ENCODE data around the gene MORC4. TPM values are rescaled to one million over a fixed set of nuclear protein-coding genes. Genes with fewer than 3 reads are reported as not detected.

MORC4 gene
- total and polyA plus RNA-seq, 9 donors, result 33.6 to 40.4 (median 36.6) TPM

GRCh38 chrX:106901341-106901740 is 98.7 kb downstream of the MORC4 start:
- H3K4me3 ChIP-seq (ENCODE audit: low read length), result no peak overlapping the region
- peaks cover 36% of the 10 kb centered on the region for H3K27me3 ChIP-seq (ENCODE audit: control insufficient read depth, insufficient read depth, low read length)
- H3K27ac ChIP-seq (ENCODE audit: low read length), result no peak overlapping the region
- H3K36me3 ChIP-seq (ENCODE audit: control insufficient read depth, insufficient read depth, low read length), result no peaks in the 10 kb centered on the region
- DNase-seq, result no peak
- WGBS (ENCODE audit: insufficient coverage), result 78% methylated on average over 1 of the region's 3 CpGs
- no peaks in the 10 kb centered on the region for H3K9me3 ChIP-seq (replicated peaks; ENCODE audit: control insufficient read depth, low read depth, low read length)
- H3K4me1 ChIP-seq (ENCODE audit: control insufficient read depth, insufficient read depth, low read length), result no peaks in the 10 kb centered on the region

DNA sequence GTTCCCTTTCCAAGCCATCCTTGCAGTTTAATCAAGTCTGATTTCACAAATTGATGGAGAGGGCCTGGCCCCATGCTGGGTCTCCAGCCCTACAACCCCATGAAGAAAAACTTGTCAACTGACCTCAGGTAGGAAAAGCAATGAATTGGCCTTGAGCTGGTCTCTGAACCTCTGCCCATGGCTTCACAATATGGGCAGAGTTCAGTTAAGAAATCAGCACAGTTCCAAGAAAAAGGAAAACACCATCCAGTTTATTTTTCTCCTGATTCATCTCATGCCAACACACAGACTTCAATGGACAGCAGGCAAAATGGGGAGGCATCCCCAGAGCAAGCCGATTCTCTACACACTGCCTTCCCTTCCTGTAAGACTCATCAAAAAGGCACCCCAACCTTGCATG is 100.2 kb downstream of the MORC4 start:
- no peak overlapping the region for H3K4me3 ChIP-seq (ENCODE audit: low read length)
- WGBS (ENCODE audit: insufficient coverage), result no CpG with 5 or more reads among the region's 1 CpG
- H3K4me1 ChIP-seq (ENCODE audit: control insufficient read depth, insufficient read depth, low read length), result no peaks in the 10 kb centered on the region
- no peaks in the 10 kb centered on the region for H3K36me3 ChIP-seq (ENCODE audit: control insufficient read depth, insufficient read depth, low read length)
- peaks cover 30% of the 10 kb centered on the region for H3K27me3 ChIP-seq (ENCODE audit: control insufficient read depth, insufficient read depth, low read length)
- H3K9me3 ChIP-seq (replicated peaks; ENCODE audit: control insufficient read depth, low read depth, low read length), result no peaks in the 10 kb centered on the region
- H3K27ac ChIP-seq (ENCODE audit: low read length), result no peak overlapping the region
- DNase-seq, result no peak

DNA sequence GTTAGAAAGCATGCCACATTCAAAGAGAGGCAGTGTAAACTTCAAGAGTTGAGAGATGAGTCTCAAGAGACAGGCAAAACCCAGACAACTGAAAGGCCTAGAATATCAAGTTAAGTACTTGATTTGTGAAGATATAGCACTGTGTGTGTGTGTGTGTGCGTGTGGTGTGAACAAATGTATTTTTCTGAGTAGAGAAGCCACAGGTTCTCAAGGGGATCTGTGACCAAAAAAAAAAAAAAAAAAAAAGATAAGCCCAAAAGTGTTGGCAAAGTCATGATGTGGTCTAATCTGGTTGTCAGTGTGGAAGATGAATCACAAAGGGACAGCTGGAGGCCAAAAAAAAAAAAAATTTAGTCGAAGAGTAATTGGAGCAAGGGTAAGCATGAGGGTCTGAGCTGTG is 100.7 kb downstream of the MORC4 start:
- H3K4me1 ChIP-seq (ENCODE audit: control insufficient read depth, insufficient read depth, low read length), result no peaks in the 10 kb centered on the region
- peaks cover 30% of the 10 kb centered on the region for H3K27me3 ChIP-seq (ENCODE audit: control insufficient read depth, insufficient read depth, low read length)
- H3K36me3 ChIP-seq (ENCODE audit: control insufficient read depth, insufficient read depth, low read length), result no peaks in the 10 kb centered on the region
- no peaks in the 10 kb centered on the region for H3K9me3 ChIP-seq (replicated peaks; ENCODE audit: control insufficient read depth, low read depth, low read length)
- WGBS (ENCODE audit: insufficient coverage), result 50% methylated on average over 1 of the region's 2 CpGs
- H3K27ac ChIP-seq (ENCODE audit: low read length), result no peak overlapping the region
- H3K4me3 ChIP-seq (ENCODE audit: low read length), result no peak overlapping the region
- no peak for DNase-seq

DNA sequence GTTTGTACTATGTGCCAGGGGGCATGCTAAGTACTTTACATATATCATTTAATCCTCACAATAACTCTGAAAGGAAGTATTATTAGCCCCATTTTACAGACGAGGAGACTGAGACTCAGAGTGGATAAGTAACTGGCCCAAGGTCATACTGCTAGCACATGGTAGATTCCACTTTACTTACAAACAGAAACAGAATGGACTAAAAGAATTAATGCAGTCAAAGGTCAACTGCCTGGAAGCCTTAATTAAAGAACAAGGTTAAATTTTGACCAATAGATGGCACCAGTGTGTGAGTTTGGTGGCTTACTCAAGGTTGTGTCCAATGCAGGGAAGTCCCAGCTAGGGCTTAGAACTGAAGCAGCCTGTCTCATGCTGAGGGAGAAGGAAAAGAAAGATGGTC is 101.5 kb downstream of the MORC4 start:
- Histone ChIP-seq H3K4me3 (ENCODE audit: low read length) (no peak overlapping the region), H3K27ac (ENCODE audit: low read length) (no peak overlapping the region), H3K27me3 (ENCODE audit: control insufficient read depth, insufficient read depth, low read length) (peaks cover 26% of the 10 kb centered on the region), H3K9me3 (replicated peaks; ENCODE audit: control insufficient read depth, low read depth, low read length) (no peaks in the 10 kb centered on the region), H3K36me3 (ENCODE audit: control insufficient read depth, insufficient read depth, low read length) (no peaks in the 10 kb centered on the region), H3K4me1 (ENCODE audit: control insufficient read depth, insufficient read depth, low read length) (no peaks in the 10 kb centered on the region)
- peak; percentile 22 for DNase-seq
- no CpG with 5 or more reads among the region's 1 CpG for WGBS (ENCODE audit: insufficient coverage)

- Histone ChIP-seq H3K36me3 (ENCODE audit: control insufficient read depth, insufficient read depth, low read length) (no peaks in the 10 kb centered on the region), H3K27ac (ENCODE audit: low read length) (no peak overlapping the region), H3K9me3 (replicated peaks; ENCODE audit: control insufficient read depth, low read depth, low read length) (no peaks in the 10 kb centered on the region), H3K4me3 (ENCODE audit: low read length) (no peak overlapping the region), H3K27me3 (ENCODE audit: control insufficient read depth, insufficient read depth, low read length) (peaks cover 23% of the 10 kb centered on the region), H3K4me1 (ENCODE audit: control insufficient read depth, insufficient read depth, low read length) (no peaks in the 10 kb centered on the region)
- WGBS (ENCODE audit: insufficient coverage), result 61% methylated on average over 3 of the region's 6 CpGs
- DNase-seq, result no peak
These were observed 102.8 kb downstream of the MORC4 start for GRCh38 chrX:106897259-106897658.

GRCh38 chrX:106894978-106895452 is 105.0 kb downstream of the MORC4 start:
- WGBS (ENCODE audit: insufficient coverage), result 53% methylated on average over 2 of the region's 3 CpGs

GRCh38 chrX:106894392-106894909 is 105.6 kb downstream of the MORC4 start:
- Histone ChIP-seq H3K27ac (ENCODE audit: low read length) (no peak overlapping the region), H3K4me3 (ENCODE audit: low read length) (no peak overlapping the region), H3K9me3 (replicated peaks; ENCODE audit: control insufficient read depth, low read depth, low read length) (no peaks in the 10 kb centered on the region), H3K36me3 (ENCODE audit: control insufficient read depth, insufficient read depth, low read length) (no peaks in the 10 kb centered on the region), H3K4me1 (ENCODE audit: control insufficient read depth, insufficient read depth, low read length) (no peaks in the 10 kb centered on the region), H3K27me3 (ENCODE audit: control insufficient read depth, insufficient read depth, low read length) (peaks cover 17% of the 10 kb centered on the region)
- DNase-seq, result peak; percentile 71
- 0% methylated on average over 3 of the region's 6 CpGs for WGBS (ENCODE audit: insufficient coverage)

More at GRCh38 chrX:106894978-106895452, 105.0 kb downstream of the MORC4 start:
- H3K9me3 ChIP-seq (replicated peaks; ENCODE audit: control insufficient read depth, low read depth, low read length), result no peaks in the 10 kb centered on the region
- no peak overlapping the region for H3K4me3 ChIP-seq (ENCODE audit: low read length)
- H3K36me3 ChIP-seq (ENCODE audit: control insufficient read depth, insufficient read depth, low read length), result no peaks in the 10 kb centered on the region
- H3K4me1 ChIP-seq (ENCODE audit: control insufficient read depth, insufficient read depth, low read length), result no peaks in the 10 kb centered on the region
- DNase-seq, result peak; percentile 34
- H3K27ac ChIP-seq (ENCODE audit: low read length), result no peak overlapping the region
- peaks cover 20% of the 10 kb centered on the region for H3K27me3 ChIP-seq (ENCODE audit: control insufficient read depth, insufficient read depth, low read length)

DNA sequence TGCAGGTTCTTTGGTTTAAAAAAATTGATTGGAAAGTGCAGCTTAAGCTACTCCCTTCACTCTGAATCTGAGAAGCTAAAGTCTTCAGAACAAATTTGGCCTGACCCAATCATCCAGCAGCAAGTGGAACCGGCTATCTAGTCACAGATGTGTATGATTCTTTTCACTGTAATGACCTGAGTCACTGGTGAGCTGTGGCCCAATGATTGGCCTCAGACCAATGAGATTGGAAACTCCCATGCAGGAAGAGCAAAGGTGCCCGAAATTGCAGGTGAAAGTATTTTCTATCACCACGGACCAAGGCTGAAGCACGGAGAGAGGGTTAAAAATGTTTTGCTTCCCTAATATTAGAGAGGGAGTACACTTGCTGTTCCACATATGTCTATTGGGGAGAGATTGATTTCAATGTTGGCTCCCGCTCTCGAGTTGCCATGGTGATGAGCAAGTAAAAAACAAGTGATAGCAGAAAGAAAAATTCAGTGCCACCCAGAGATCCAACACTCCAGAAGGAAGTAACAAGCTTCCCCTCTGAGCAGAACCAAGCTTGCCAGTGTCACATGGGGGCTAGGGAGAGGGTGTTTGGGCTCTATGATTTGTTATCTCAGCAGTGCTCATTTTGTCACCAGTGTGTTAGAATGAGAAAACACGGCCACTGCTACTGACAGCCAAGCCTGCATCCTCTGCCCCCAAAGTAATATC is 108.1 kb downstream of the MORC4 start:
- no peak for DNase-seq
- Histone ChIP-seq H3K9me3 (replicated peaks; ENCODE audit: control insufficient read depth, low read depth, low read length) (no peaks in the 10 kb centered on the region), H3K36me3 (ENCODE audit: control insufficient read depth, insufficient read depth, low read length) (no peaks in the 10 kb centered on the region), H3K4me1 (ENCODE audit: control insufficient read depth, insufficient read depth, low read length) (no peaks in the 10 kb centered on the region), H3K27me3 (ENCODE audit: control insufficient read depth, insufficient read depth, low read length) (peaks cover 15% of the 10 kb centered on the region), H3K27ac (ENCODE audit: low read length) (no peak overlapping the region), H3K4me3 (ENCODE audit: low read length) (no peak overlapping the region)
- WGBS (ENCODE audit: insufficient coverage), result 35% methylated on average over 3 of the region's 7 CpGs

Other genes starting within 250 kb of the MORC4 start
- 7.3 TPM for gene TBC1D8B, start 197.5 kb downstream of the MORC4 start, total RNA-seq
- gene TBC1D8B, start 197.5 kb downstream of the MORC4 start, polyA plus RNA-seq (ENCODE audit: insufficient read depth in 1 of 8, insufficient read length in 8 of 8, low replicate concordance in 1 of 8), result 1 to 10 TPM; 3.5 to 7.0 (median 4.9) TPM
- 0.53 TPM for gene RIPPLY1, start 96.9 kb downstream of the MORC4 start, total RNA-seq
- gene RIPPLY1, start 96.9 kb downstream of the MORC4 start, polyA plus RNA-seq (ENCODE audit: insufficient read depth in 1 of 8, insufficient read length in 8 of 8, low replicate concordance in 1 of 8), result 1 to 10 TPM in 1 of 8 donors, under 1 TPM in 6, not detected in 1; 0.15 to 1.4 (median 0.35) TPM
- 0.09 TPM for gene CLDN2, start 79.8 kb downstream of the MORC4 start, total RNA-seq
- 1 to 10 TPM in 2 of 8 donors, under 1 TPM in 6; 0.15 to 7.6 (median 0.42) TPM for gene CLDN2, start 79.8 kb downstream of the MORC4 start, polyA plus RNA-seq (ENCODE audit: insufficient read depth in 1 of 8, insufficient read length in 8 of 8, low replicate concordance in 1 of 8)
- gene RBM41, start 118.6 kb upstream of the MORC4 start, total RNA-seq, result 12.2 TPM
- gene RBM41, start 118.6 kb upstream of the MORC4 start, polyA plus RNA-seq (ENCODE audit: insufficient read depth in 1 of 8, insufficient read length in 8 of 8, low replicate concordance in 1 of 8), result 10 to 100 TPM in 3 of 8 donors, 1 to 10 TPM in 5; 5.1 to 13.5 (median 9.3) TPM
- gene NUP62CL, start 206.2 kb upstream of the MORC4 start, total RNA-seq, result 0.84 TPM
- under 1 TPM; 0.36 to 0.85 (median 0.47) TPM for gene NUP62CL, start 206.2 kb upstream of the MORC4 start, polyA plus RNA-seq (ENCODE audit: insufficient read depth in 1 of 8, insufficient read length in 8 of 8, low replicate concordance in 1 of 8)
- gene DNAAF6, start 206.4 kb upstream of the MORC4 start, total RNA-seq, result not detected
- not detected for gene DNAAF6, start 206.4 kb upstream of the MORC4 start, polyA plus RNA-seq (ENCODE audit: insufficient read depth in 1 of 8, insufficient read length in 8 of 8, low replicate concordance in 1 of 8)

All from muscle of leg (tissue), 11 donors.